HT1080 (cell line): ENCODE data around the gene KCTD7. TPM values are rescaled to one million over a fixed set of nuclear protein-coding genes. Genes with fewer than 3 reads are reported as not detected.
"Not testable (repeated sequence)": the region's sequence is repeated elsewhere in the genome, so short reads cannot be mapped to it uniquely, and the experiment has no call there.

Source experiments
- DNase-seq: peaks from one replicate; pipeline ENCODE4 v3.0.0-alpha.2; 2015; ENCODE audit warnings: low read depth
- total RNA-seq: library from RNA; depleted of rRNA; stranded (reverse); fragments of >200 nt; shearing (Covaris generic); gene quantifications from 2 replicates; pipeline ENCODE4 v1.2.3, GENCODE V29; 2014; rRNA removed

Gene KCTD7
- total RNA-seq, 1 experiment from 2014 or later: 5.4 TPM

DNA sequence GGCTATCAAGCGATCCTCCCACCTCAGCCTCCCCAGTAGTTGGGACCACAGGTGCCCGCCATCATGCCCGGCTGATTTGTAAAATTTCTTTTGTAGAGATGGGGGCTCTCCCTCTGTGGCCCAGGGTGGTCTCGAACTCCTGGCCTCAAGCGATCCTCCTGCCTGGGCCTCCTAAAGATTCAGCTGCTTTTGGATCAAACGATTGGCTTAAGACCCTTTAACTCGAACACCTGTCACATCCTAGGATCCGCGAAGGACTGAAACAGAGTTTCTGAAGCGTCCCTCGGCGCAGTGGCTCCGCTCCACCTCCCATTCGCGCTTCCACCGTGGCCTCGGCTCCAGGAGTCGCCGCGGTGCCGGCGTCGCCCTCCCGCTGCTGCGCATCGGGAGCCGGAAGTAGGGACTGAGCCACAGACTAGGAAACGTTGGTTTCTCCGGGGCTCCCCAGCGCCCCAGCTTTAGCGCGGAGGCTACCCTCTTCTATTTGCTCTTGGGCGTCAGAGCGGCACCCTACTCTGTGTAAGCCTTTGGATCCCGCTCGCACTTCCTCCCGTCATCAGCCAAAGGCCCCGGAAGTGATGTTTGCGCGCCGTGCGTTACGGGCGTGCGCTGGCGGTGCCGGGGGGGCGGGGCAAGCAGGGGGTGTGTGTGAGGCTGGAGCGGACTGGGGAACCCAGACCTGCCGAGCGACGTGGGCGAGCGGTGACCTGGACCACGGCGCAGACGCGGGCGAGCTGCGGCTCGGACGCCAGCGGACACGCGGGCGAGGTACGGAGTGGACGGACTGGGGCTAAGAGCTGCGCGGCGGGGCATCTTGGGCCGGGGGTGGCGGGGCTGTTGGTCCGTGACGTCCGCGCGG lies 53.0 kb downstream of the KCTD7 start:
- DNase-seq: peak; percentile 90

- no peak for DNase-seq
Observed at GRCh38 chr7:66682350-66683093, 53.8 kb downstream of the KCTD7 start.

DNA sequence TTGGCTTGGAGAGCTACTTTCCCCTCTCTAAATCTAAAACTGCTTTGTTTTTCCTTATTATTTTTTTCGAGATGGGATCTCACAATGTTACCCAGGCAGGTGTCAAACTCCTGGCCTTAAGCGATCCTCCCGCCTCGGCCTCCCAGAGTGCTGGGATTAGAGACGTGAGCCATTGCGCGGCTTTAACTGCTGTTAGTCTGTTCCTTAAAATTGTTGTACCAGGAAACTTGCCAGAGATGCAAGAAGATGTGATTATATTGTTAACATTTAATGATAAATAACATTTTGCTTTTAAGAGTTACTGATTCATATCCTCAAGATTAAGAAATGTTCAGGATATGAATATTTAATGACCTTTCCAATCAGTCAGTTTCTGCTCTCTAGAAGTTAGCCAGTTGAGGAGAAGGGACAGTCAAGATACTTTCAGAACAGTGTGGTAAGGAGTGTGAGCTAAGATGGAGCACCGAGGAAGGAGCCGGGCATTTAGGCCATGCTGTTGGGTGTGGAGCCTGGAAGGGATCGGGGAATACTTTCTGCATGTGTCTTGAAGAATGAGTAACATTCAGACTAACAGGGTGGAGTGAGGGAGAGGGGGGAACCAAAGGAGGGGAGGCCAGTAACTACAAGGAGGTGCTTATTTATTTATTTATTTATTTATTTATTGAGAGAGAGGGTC lies 54.6 kb downstream of the KCTD7 start:
- DNase-seq: not testable (repeated sequence)

- no peak for DNase-seq
Observed at GRCh38 chr7:66683770-66684123, 55.1 kb downstream of the KCTD7 start.

GRCh38 chr7:66685663-66686062 lies 57.0 kb downstream of the KCTD7 start:
- DNase-seq: not testable (repeated sequence)

- no peak for DNase-seq
Observed at GRCh38 chr7:66687186-66687585, 58.5 kb downstream of the KCTD7 start.

GRCh38 chr7:66687672-66688071 lies 59.0 kb downstream of the KCTD7 start:
- DNase-seq: not testable (repeated sequence)

DNA sequence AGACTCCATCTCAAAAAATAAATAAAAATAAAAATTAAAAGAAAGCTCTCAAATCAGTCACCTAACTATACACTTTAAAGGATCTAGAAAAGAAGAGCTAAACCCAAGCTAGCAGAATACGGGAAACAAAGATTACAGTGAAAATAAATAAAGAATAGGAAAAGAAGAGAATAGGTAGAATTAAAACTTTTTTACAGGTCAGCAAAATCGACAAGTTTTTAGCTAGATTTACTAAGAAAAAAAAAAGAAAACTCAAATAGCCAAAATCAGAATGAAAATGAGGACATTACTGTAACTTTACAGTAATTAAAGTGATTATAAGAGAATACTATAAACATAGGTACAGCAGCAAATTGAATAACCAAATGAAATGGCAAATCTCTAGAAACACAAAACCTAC lies 60.4 kb downstream of the KCTD7 start:
- DNase-seq: no peak

DNA sequence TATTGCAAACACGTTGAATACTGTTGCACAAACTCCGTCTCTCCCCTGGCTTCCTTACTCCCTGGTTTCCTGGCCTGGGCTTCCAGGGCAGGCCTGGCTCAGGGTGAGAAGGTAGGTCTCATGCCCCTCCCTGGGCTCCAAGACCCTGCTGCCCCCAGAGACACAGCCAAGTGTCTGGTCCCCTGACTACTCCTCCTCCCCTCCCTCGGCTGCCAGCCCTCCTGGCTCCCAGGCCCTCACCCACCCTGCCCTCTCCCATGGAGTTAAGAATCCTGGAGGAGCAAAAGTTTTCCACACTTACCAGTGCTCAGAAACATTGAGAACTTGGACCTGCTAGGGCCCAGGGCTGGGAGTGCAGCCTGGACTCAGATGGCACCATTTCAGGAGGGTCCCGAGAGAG lies 64.7 kb downstream of the KCTD7 start:
- no peak for DNase-seq

Other genes starting within 250 kb of the KCTD7 start
- gene RABGEF1, start 111.9 kb downstream of the KCTD7 start, total RNA-seq: 25.6 and 34.3 TPM in 2 replicates